Measurements from ENCODE around the gene FBXL17. TPM values are rescaled to one million over a fixed set of nuclear protein-coding genes. Genes with fewer than 3 reads are reported as not detected.
"Not testable (repeated sequence)": the region's sequence is repeated elsewhere in the genome, so short reads cannot be mapped to it uniquely, and the experiment has no call there.

FBXL17 gene
- total RNA-seq, 1 donor from 2014 or later, result 17.6 TPM

DNA sequence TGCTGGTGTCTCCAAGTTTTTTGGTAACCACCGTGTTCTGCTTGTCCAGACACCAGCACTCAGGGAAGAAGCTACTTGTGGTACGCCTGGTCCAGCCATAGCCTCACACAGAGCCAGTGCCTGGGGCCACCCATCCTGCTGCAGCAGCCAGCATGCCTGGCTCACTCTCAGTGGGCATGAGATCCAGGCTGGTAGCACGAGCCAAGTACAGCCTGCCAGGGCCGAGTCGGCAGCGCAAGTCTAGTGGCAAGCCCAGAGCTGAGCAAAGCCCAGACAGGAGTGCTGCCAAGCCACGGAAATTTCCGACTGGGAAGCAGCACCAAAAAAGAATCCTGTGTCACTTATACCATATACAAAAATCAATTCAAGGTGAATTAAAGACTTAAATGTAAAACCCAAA, 36.3 kb upstream of the FBXL17 start:
- Mint-ChIP-seq H3K27ac (ENCODE audit: unreplicated experiment) (no peak overlapping the region), H3K4me1 (ENCODE audit: unreplicated experiment) (peaks cover 3% of the 10 kb centered on the region), H3K36me3 (ENCODE audit: unreplicated experiment) (no peaks in the 10 kb centered on the region), H3K4me3 (ENCODE audit: unreplicated experiment) (no peak overlapping the region), H3K9me3 (ENCODE audit: unreplicated experiment) (no peaks in the 10 kb centered on the region), H3K27me3 (ENCODE audit: unreplicated experiment) (no peaks in the 10 kb centered on the region)
- no peak for DNase-seq (ENCODE audit: extremely low spot score, unreplicated experiment)
- TF ChIP-seq, protein P1, sequence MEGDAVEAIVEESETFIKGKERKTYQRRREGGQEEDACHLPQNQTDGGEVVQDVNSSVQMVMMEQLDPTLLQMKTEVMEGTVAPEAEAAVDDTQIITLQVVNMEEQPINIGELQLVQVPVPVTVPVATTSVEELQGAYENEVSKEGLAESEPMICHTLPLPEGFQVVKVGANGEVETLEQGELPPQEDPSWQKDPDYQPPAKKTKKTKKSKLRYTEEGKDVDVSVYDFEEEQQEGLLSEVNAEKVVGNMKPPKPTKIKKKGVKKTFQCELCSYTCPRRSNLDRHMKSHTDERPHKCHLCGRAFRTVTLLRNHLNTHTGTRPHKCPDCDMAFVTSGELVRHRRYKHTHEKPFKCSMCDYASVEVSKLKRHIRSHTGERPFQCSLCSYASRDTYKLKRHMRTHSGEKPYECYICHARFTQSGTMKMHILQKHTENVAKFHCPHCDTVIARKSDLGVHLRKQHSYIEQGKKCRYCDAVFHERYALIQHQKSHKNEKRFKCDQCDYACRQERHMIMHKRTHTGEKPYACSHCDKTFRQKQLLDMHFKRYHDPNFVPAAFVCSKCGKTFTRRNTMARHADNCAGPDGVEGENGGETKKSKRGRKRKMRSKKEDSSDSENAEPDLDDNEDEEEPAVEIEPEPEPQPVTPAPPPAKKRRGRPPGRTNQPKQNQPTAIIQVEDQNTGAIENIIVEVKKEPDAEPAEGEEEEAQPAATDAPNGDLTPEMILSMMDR (IDR thresholded peaks at IDR 0.05), result no peak

DNA sequence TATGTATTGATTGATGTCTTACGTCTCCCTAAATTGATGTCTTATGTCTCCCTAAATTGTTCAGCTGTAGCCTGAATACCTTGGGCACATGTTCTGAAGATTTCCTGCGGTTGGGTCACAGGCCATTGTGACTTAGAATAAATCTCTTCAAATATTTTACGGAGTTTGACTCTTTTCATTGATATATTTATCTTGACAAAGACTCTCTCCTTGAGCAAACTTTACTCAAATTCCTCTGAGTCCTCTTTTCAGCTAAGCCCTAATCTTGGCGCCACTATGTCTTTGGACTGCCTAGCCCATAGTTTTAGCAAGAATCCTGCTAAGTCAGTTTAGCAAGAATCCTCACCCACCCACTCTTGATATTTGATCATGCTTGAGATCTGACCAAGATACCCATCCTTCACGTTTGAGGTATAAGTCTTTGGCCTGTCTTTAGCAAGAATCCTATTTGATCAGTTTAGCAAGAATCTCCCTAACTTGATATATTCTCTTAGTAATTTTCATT, 35.3 kb upstream of the FBXL17 start:
- TF ChIP-seq, protein P1 (IDR thresholded peaks at IDR 0.05), result no peak
- H3K4me1 Mint-ChIP-seq (ENCODE audit: unreplicated experiment), result peaks cover 3% of the 10 kb centered on the region
- H3K4me3 Mint-ChIP-seq (ENCODE audit: unreplicated experiment), result no peak overlapping the region
- no peak overlapping the region for H3K27ac Mint-ChIP-seq (ENCODE audit: unreplicated experiment)
- no peaks in the 10 kb centered on the region for H3K9me3 Mint-ChIP-seq (ENCODE audit: unreplicated experiment)
- no peak for DNase-seq (ENCODE audit: extremely low spot score, unreplicated experiment)
- H3K27me3 Mint-ChIP-seq (ENCODE audit: unreplicated experiment), result no peaks in the 10 kb centered on the region
- H3K36me3 Mint-ChIP-seq (ENCODE audit: unreplicated experiment), result no peaks in the 10 kb centered on the region

DNA sequence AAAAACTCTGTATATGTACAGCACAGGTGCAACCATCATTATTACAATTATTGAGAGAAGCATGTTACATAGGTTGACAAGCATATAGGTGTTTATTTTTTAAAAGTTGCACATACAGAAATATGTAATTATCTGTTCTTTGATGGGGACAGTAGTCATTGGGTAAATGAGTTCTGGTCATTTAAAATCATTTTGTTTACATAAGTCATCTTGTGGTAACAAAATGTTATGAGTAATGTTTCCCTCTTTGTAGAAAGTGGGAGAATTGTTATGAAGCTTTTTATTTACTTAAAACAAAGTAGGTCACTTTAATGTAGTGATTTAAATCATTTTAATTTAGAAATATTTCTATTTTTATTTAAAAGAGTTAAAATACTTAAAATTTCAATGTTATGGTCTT, 33.8 kb upstream of the FBXL17 start:
- Mint-ChIP-seq H3K4me1 (ENCODE audit: unreplicated experiment) (no peaks in the 10 kb centered on the region), H3K4me3 (ENCODE audit: unreplicated experiment) (no peak overlapping the region), H3K9me3 (ENCODE audit: unreplicated experiment) (no peaks in the 10 kb centered on the region), H3K36me3 (ENCODE audit: unreplicated experiment) (no peaks in the 10 kb centered on the region), H3K27me3 (ENCODE audit: unreplicated experiment) (no peaks in the 10 kb centered on the region), H3K27ac (ENCODE audit: unreplicated experiment) (no peak overlapping the region)
- no peak for DNase-seq (ENCODE audit: extremely low spot score, unreplicated experiment)
- TF ChIP-seq, protein P1 (IDR thresholded peaks at IDR 0.05), result no peak

DNA sequence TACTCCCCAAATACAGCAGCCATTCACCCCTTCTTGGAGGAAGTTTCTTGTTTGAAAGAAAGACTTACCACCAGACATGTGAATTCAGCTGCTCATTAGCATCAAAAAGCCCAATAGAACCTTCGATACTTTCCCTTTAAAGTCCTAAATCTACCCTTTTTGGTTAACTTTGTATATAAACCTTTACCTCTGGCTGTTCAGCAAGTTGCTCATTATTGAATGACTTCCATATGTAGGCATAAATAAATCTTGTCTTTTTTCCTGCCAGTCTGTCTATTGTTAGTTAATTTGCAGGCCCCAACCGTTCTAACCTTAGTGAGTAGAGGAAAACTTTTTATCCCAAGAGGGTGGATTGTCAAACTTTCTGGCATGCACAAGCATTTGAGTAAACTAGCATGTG, 27.9 kb upstream of the FBXL17 start:
- TF ChIP-seq, protein P1 (IDR thresholded peaks at IDR 0.05), result no peak
- no peaks in the 10 kb centered on the region for H3K4me1 Mint-ChIP-seq (ENCODE audit: unreplicated experiment)
- no peaks in the 10 kb centered on the region for H3K27me3 Mint-ChIP-seq (ENCODE audit: unreplicated experiment)
- no peak for DNase-seq (ENCODE audit: extremely low spot score, unreplicated experiment)
- H3K27ac Mint-ChIP-seq (ENCODE audit: unreplicated experiment), result no peak overlapping the region
- no peaks in the 10 kb centered on the region for H3K36me3 Mint-ChIP-seq (ENCODE audit: unreplicated experiment)
- H3K9me3 Mint-ChIP-seq (ENCODE audit: unreplicated experiment), result no peaks in the 10 kb centered on the region
- no peak overlapping the region for H3K4me3 Mint-ChIP-seq (ENCODE audit: unreplicated experiment)

DNA sequence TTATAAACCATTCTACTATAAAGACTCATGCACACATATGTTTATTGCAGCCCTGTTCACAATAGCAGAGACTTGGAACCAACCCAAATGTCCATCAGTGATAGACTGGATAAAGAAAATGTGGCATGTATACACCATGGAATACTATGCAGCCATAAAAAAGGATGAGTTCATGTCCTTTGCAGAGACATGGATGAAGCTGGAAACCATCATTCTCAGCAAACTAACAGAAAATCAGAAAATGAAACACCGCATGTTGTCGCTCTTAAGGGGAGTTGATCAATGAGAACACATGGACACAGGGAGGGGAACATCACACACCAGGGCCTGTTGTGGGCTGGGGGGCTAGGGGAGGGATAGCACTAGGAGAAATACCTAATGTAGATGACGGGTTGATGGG, 23.3 kb upstream of the FBXL17 start:
- H3K27ac Mint-ChIP-seq (ENCODE audit: unreplicated experiment); H3K36me3 Mint-ChIP-seq (ENCODE audit: unreplicated experiment); H3K4me1 Mint-ChIP-seq (ENCODE audit: unreplicated experiment); DNase-seq (ENCODE audit: extremely low spot score, unreplicated experiment); H3K4me3 Mint-ChIP-seq (ENCODE audit: unreplicated experiment): not testable (repeated sequence)
- peaks cover 12% of the 10 kb centered on the region for H3K27me3 Mint-ChIP-seq (ENCODE audit: unreplicated experiment)
- H3K9me3 Mint-ChIP-seq (ENCODE audit: unreplicated experiment), result peaks cover 20% of the 10 kb centered on the region

DNA sequence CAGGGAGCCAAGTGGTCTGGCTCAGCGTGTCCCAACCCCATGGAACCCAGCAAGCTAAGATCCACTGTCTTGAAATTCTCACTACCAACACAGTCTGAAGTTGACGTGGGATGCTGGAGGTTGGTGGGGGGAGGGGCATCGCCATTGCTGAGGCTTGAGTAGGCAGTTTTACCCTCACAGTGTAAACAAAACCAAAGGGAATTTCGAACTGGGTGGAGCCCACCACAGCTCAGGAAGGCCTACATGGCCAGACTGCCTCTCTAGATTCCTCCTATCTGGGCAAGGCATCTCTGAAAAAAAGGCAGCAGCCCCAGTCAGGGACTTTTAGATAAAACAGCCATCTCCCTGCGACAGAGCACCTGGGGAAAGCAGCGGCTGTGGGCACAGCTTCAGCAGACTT, 17.1 kb upstream of the FBXL17 start:
- Mint-ChIP-seq H3K36me3 (ENCODE audit: unreplicated experiment) (no peaks in the 10 kb centered on the region), H3K9me3 (ENCODE audit: unreplicated experiment) (peaks cover 20% of the 10 kb centered on the region), H3K27ac (ENCODE audit: unreplicated experiment) (no peak overlapping the region), H3K4me1 (ENCODE audit: unreplicated experiment) (no peaks in the 10 kb centered on the region), H3K27me3 (ENCODE audit: unreplicated experiment) (peaks cover 12% of the 10 kb centered on the region), H3K4me3 (ENCODE audit: unreplicated experiment) (no peak overlapping the region)
- no peak for DNase-seq (ENCODE audit: extremely low spot score, unreplicated experiment)
- TF ChIP-seq, protein P1 (IDR thresholded peaks at IDR 0.05), result no peak

DNA sequence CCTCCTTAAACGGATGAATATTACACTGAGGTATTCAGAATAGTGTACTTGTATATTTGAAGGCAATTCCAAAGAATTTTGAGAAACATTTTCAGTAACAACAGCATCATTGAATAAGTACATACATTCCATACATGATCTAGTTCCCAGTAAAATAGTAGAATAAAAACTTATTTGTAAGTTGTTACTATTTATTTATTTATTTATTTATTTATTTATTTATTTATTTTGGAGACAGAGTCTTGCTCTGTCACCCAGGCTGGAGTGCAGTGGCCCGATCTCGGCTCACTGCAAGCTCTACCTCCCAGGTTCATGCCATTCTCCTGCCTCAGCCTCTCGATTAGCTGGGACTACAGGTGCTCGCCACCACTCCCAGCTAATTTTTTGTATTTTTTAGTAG, 14.9 kb upstream of the FBXL17 start:
- H3K4me3 Mint-ChIP-seq (ENCODE audit: unreplicated experiment); H3K27me3 Mint-ChIP-seq (ENCODE audit: unreplicated experiment); H3K36me3 Mint-ChIP-seq (ENCODE audit: unreplicated experiment); DNase-seq (ENCODE audit: extremely low spot score, unreplicated experiment); H3K4me1 Mint-ChIP-seq (ENCODE audit: unreplicated experiment); H3K9me3 Mint-ChIP-seq (ENCODE audit: unreplicated experiment); H3K27ac Mint-ChIP-seq (ENCODE audit: unreplicated experiment): not testable (repeated sequence)

All from osteocyte (in vitro differentiated cells).